ENCODE measurements around the gene SERGEF.
"Not testable (repeated sequence)": the region's sequence is repeated elsewhere in the genome, so short reads cannot be mapped to it uniquely, and the experiment has no call there.

Gene SERGEF

GRCh38 chr11:17906436-17906835 is 106.4 kb downstream of the SERGEF start:
- DNase-seq (ENCODE audit: low spot score): no peak

- DNase-seq (ENCODE audit: low spot score): no peak
These were observed 107.4 kb downstream of the SERGEF start for GRCh38 chr11:17905477-17905876.

- DNase-seq (ENCODE audit: low spot score): no peak
These were observed 111.4 kb downstream of the SERGEF start for GRCh38 chr11:17901481-17901880.

- DNase-seq (ENCODE audit: low spot score): no peak
These were observed 114.1 kb downstream of the SERGEF start for GRCh38 chr11:17898782-17899181.

DNA sequence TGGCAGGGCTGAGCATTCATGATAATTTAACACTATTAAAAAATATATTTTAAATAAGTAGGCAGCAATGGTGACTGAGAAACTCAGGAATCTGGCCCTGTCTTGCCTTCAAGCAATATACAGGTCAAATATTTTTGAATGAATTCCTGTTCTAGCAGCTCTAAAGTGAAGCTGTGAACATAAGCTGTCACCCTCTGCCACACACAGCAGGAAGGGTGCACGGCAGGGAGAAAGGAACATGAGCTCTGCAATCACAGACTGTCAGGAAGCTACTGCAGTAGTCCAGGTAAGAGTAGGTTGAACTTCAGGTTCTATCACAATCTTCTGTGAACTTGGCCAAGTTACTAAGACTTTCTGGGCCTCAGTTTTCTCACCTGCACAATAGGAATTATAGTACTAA is 114.8 kb downstream of the SERGEF start:
- DNase-seq (ENCODE audit: low spot score): no peak

DNA sequence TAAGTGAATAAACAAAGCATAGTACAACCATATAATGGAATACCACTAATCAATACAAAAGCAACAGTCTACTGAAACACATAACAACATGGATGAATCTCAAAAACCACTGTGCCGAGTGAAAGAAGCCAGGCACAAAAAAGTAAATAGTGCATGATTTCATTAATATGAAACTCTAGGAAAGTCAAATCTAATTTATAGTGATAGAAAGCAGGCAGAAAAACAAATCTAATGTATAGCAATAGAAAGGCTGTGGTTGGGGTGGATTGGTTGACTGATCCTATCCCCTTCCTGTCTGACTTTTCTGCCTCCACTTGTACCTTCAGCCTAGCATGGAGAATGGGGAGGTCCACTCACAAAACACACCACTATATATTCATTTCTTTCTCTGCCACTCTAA is 115.4 kb downstream of the SERGEF start:
- no peak for DNase-seq (ENCODE audit: low spot score)

DNA sequence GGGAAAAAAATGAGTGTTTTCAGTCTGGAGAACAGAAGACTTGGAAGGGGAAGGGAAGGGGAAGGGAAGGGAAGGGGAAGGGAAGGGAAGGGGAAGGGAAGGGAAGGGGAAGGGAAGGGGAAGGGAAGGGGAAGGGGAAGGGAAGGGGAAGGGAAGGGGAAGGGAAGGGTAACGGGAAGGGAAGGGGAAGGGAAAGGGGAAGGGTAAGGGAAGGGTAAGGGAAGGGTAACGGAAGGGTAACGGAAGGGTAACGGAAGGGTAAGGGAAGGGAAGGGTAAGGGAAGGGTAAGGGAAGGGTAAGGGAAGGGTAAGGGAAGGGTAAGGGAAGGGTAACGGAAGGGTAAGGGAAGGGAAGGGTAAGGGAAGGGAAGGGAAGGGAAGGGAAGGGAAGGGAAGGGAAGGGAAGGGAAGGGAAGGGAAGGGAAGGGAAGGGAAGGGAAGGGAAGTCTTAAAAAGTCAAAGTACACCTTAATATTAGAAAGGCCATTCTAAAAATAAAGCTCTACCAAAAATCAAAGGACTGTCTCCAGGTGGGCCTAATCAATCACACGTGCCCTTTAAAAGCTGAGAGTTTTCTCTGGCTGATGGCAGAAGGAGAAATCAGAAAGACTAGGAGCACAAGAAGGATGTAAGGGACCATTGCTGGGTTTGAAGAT is 116.2 kb downstream of the SERGEF start:
- not testable (repeated sequence) for DNase-seq (ENCODE audit: low spot score)

DNA sequence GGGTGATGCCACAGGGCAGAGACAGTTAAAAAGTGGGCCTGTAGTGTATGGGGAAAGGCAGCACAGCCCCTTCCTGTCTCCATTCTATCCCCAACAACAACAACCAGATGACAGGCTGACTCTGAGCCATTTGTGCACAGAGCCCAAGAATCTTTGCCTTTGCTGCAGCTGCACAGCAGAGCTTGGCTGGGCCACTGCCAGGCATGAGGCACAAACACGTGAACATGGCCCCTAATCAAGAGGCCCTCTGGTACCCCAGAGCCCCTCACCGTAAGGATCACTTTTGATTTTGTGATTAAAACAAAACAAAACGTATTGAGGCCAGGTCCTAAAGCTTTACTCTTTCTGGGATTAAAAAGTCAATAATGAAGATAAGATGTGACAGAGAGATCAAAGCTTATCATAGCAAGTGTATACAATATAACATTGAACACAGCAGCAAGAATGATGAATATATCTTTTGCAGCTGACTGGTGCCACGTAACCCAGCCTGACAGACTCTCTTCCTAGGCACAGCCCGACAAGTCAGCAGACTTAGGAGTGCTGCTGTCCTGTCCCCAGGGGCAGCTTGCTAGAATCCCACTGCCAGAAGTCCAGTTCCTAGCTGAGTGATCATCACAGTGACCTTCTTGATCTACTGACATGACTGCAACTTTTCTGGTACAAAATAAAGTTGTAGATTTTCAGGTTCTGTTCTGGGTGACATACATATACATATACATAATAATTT is 117.8 kb downstream of the SERGEF start:
- no peak for DNase-seq (ENCODE audit: low spot score)

GRCh38 chr11:17892409-17892808 is 120.4 kb downstream of the SERGEF start:
- DNase-seq (ENCODE audit: low spot score): no peak

DNA sequence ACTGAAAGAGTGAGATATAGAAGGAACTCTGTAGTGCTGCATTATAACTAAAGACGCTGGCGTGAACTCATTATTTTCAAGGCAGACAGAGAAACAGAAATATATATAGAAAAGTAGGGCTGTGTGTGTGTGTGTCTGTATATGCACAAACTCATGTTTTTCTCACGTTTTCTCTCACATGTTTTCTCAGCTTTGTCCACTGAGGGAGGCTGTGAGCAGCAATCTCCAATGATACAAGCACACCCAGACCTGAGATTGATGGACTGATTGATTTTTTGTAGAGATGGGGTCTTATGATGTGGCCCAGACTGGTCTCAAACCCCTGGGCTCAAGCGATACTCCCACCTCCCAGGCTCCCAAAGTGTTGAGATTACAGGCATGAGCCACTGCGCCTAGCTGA is 122.5 kb downstream of the SERGEF start:
- DNase-seq (ENCODE audit: low spot score): no peak

DNA sequence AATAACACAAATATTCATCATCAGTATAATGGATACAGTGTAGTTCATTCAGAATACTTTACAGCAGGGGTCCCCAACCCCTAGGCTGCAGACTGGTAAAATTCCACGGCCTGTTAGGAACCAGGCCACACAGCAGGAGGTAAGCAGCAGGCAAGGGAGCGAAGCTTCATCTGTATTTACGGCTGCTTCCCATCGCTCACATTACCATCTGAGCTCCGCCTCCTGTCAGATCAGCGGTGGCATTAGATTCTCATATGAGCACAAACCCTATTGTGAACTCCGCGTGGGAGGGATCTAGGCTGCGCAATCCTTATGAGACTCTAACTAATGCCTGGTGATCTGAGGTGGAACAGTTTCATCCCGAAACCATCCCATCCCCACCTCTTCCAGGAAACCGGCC is 125.1 kb downstream of the SERGEF start:
- DNase-seq (ENCODE audit: low spot score): no peak

DNA sequence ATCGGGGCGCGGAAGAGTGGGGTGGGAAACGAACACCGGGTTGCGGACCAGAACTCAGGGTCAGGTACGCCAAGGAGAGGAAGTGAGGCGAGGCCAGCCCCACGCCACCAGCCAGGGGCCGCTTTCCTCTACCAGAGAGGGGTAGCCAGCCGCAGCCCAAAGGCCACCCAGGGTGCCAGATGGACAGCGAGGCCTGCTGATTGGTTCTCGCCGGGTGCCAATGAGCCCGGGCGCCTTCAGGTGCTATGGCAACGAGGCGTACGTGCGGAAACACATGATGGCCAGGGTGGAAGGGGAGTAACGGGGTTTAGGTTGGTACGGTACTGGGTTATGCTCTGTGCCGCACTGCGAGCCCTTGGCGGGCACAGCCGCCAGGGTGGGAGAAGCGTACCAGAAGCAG is 128.9 kb downstream of the SERGEF start:
- no peak for DNase-seq (ENCODE audit: low spot score)

DNA sequence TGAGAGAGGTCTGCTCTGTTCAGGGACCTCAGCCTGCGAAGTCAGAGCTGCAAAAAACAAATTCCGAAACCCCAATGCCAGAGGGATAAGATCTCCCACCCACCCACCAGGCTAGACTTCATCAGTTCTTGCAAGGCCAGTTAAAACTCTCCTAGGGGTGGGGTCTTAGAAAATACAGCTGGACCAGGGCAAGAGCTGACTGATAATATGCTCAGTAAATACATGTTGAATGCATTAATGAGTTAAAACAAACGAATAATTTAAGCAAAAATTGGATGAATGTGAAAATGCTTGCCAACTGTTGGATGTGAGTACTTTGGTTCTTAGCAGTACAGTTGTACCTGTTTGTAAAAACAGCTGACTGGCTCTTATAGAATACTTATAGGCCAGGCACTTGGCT is 129.8 kb downstream of the SERGEF start:
- no peak for DNase-seq (ENCODE audit: low spot score)

DNA sequence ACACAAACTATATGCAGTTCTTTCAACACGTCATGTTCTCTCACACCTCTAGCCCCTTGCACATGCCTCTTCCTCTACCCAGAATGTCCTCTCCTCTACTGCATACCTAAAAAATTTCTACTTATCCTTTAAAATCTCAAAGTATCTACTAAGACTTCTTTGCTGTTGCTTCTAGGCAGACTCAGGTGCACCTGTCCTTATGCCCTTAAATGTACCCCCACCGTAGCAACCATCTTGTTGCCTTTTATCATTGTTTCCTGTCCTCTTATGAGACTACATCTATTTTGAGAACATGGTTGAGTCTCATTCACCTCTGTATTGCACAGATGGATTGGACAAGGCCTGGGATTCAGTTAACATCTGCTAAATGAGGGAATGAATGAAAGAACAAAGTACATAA is 134.1 kb downstream of the SERGEF start:
- no peak for DNase-seq (ENCODE audit: low spot score)

GRCh38 chr11:17877886-17878285 is 135.0 kb downstream of the SERGEF start:
- no peak for DNase-seq (ENCODE audit: low spot score)

GRCh38 chr11:17876827-17877226 is 136.0 kb downstream of the SERGEF start:
- no peak for DNase-seq (ENCODE audit: low spot score)

- DNase-seq (ENCODE audit: low spot score): no peak
These were observed 137.0 kb downstream of the SERGEF start for GRCh38 chr11:17875891-17876290.

- no peak for DNase-seq (ENCODE audit: low spot score)
These were observed 139.3 kb downstream of the SERGEF start for GRCh38 chr11:17873586-17873985.

DNA sequence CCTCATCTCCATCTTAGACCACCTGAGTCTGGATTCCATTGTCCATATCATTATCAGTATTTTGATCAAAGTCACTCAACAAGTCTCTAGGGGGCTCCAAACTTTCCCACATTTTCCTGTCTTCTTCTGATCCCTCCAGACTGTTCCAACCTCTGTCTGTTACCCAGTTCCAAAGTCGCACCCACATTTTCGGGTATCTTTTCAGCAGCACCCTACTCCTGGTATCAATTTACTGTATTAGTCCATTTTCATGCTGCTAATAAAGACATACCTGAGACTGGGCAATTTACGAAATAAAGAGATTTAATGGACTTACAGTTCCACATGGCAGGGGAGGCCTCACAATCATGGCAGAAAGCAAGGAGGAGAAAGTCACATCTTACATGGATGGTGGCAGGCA is 144.4 kb downstream of the SERGEF start:
- DNase-seq (ENCODE audit: low spot score): not testable (repeated sequence)

DNA sequence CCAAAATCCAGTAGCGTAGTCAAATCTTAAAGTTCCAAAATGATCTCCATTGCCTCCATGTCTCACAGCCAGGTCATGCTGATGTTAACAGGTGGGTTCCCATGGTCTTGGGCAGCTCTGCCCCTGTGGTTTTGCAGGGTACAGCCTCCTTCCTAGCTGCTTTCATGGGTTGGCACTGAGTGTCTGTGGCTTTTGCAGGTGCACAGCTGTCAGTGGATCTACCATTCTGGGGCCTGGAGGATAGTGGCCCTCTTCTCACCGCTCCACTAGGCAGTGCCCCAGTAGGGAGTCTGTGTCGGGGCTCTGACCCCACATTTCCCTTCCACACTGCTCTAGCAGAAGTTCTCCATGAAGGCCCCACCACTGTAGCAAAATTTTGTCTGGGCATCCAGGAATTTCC is 145.5 kb downstream of the SERGEF start:
- no peak for DNase-seq (ENCODE audit: low spot score)

- no peak for DNase-seq (ENCODE audit: low spot score)
These were observed 146.9 kb downstream of the SERGEF start for GRCh38 chr11:17865765-17866428.

- DNase-seq (ENCODE audit: low spot score): no peak
These were observed 148.3 kb downstream of the SERGEF start for GRCh38 chr11:17864478-17864941.

- no peak for DNase-seq (ENCODE audit: low spot score)
These were observed 151.7 kb downstream of the SERGEF start for GRCh38 chr11:17861036-17861755.
